Fibroblast of lung (primary cell): ENCODE results near the gene FAP. TPM values are rescaled to one million over a fixed set of nuclear protein-coding genes. Genes with fewer than 3 reads are reported as not detected.
A peak's percentile ranks its signal among the peaks of the same experiment; 100 is the strongest.

Source experiments
- DNase-seq, 2 donors: peaks; one replicate each; pipeline versions ENCODE4 v3.0.0 to v3.0.0-alpha.2; 2010; ENCODE audit warnings: low read depth in 2 of 2
- H2AFZ ChIP-seq: 2 replicates; pipeline ENCODE4 v1.5.1; 2012; ENCODE audit warnings: low read length, control low read depth, inconsistent platforms
- H3K27ac ChIP-seq: 2 replicates; pipeline ENCODE4 v1.5.1; 2011; ENCODE audit warnings: low read length, control low read depth; ENCODE audit not compliant: insufficient read depth
- H3K27me3 ChIP-seq: 2 replicates; pipeline ENCODE4 v1.5.1; 2011; ENCODE audit warnings: mild to moderate bottlenecking, low read length; ENCODE audit not compliant: control insufficient read depth, insufficient read depth
- H3K36me3 ChIP-seq: 2 replicates; pipeline ENCODE4 v1.5.1; 2011; ENCODE audit warnings: low read length; ENCODE audit not compliant: control insufficient read depth, insufficient read depth
- H3K4me1 ChIP-seq: 2 replicates; pipeline ENCODE4 v1.5.1; 2011; ENCODE audit warnings: low read length; ENCODE audit not compliant: control insufficient read depth, insufficient read depth; ENCODE audit errors: extremely low read depth
- H3K4me2 ChIP-seq: 2 replicates; pipeline ENCODE4 v1.5.1; 2011; ENCODE audit warnings: low read length, control low read depth; ENCODE audit not compliant: insufficient read depth; ENCODE audit errors: extremely low read depth
- H3K4me3 ChIP-seq, 4 experiments: fragments of 200-600 bp in 1 of 4; sonication (generic) in 1 of 4; replicated peaks in 1 of 4; 2 replicates each; pipeline ENCODE4 v1.5.1; 2011 to 2016; ENCODE audit warnings: low read length in 4 of 4, low read depth in 3 of 4, mild to moderate bottlenecking in 3 of 4, control low read depth in 2 of 4, inconsistent platforms in 1 of 4, mixed read lengths in 1 of 4; ENCODE audit not compliant: insufficient read depth in 1 of 4; ENCODE audit errors: control extremely low read depth in 1 of 4
- H3K79me2 ChIP-seq: 2 replicates; pipeline ENCODE4 v1.5.1; 2012; ENCODE audit warnings: mild to moderate bottlenecking, low read length, inconsistent platforms; ENCODE audit not compliant: control insufficient read depth, insufficient read depth
- H3K9ac ChIP-seq: 2 replicates; pipeline ENCODE4 v1.5.1; 2011; ENCODE audit warnings: mild to moderate bottlenecking, low read length, control low read depth; ENCODE audit not compliant: insufficient read depth
- H3K9me3 ChIP-seq: 2 replicates; pipeline ENCODE4 v1.5.1; 2012; ENCODE audit warnings: low read depth, low read length; ENCODE audit not compliant: control insufficient read depth, insufficient read depth
- H4K20me1 ChIP-seq: 2 replicates; pipeline ENCODE4 v1.5.1; 2011; ENCODE audit warnings: low read length; ENCODE audit not compliant: control insufficient read depth, insufficient read depth; ENCODE audit errors: extremely low read depth
- EZH2 ChIP-seq: IDR thresholded peaks from 2 replicates; pipeline ENCODE4 v1.5.1; 2012; ENCODE audit warnings: low read length, control low read depth, mild to moderate bottlenecking; ENCODE audit errors: missing control alignments
- polyA plus RNA-seq, 2 donors: library from polyadenylated mRNA; depleted of rRNA in 1 of 2; stranded (reverse) in 1 of 2; unstranded in 1 of 2; fragments of >200 nt; gene quantifications; 2 replicates each; pipeline ENCODE4 v1.2.1, GENCODE V29; 2011 to 2012; ENCODE audit warnings: missing spikeins in 1 of 2
- total RNA-seq: library from RNA; depleted of rRNA; stranded (reverse); fragments of >200 nt; gene quantifications from 2 replicates; pipeline ENCODE4 v1.2.1, GENCODE V29; 2014
- TF ChIP-seq, protein P1 (sequence below), 2 donors: IDR thresholded peaks in 1 of 2; conservative IDR thresholded peaks in 1 of 2; 1 replicate in 1 of 2; 2 replicates in 1 of 2; pipeline ENCODE4 v1.5.1; 2011 to 2012; ENCODE audit warnings: low read length in 2 of 2, control low read depth in 1 of 2, inconsistent platforms in 1 of 2, low read depth in 1 of 2, mild to moderate bottlenecking in 1 of 2

FAP gene
- total and polyA plus RNA-seq, 2 donors (not counting 1 experiment from before 2014, with no cell fraction given) = 96.1 to 140 TPM

DNA sequence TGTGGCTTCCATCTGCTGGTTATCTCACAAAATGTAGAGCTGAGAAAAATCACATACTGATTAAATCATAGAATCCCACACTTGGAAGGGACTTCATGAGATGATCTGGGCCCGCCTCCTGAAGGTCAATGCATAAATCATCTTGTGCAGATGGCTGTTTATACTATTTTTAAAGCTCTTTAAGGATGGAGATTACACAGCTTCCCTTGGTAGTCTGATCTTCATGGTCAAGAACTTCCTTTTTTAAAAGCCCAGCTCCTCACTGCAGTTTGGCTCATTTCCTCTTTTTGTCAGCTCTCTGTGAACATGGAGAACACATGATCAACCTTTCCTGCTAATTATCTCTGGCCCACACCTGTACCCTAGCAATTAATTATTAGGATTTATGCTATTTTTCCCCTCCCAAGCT lies 117.1 kb downstream of the FAP start:
- H3K79me2 ChIP-seq = no peaks in the 10 kb centered on the region
- DNase-seq = peak in 1 of 2 donors; percentile 45
- no peak overlapping the region for H3K27ac ChIP-seq
- H3K4me3 ChIP-seq = no peak overlapping the region
- no peaks in the 10 kb centered on the region for H3K9me3 ChIP-seq
- H3K27me3 ChIP-seq = no peaks in the 10 kb centered on the region
- no peaks in the 10 kb centered on the region for H3K36me3 ChIP-seq
- H3K9ac ChIP-seq = no peak overlapping the region
- no peak for TF ChIP-seq EZH2
- TF ChIP-seq, protein P1, sequence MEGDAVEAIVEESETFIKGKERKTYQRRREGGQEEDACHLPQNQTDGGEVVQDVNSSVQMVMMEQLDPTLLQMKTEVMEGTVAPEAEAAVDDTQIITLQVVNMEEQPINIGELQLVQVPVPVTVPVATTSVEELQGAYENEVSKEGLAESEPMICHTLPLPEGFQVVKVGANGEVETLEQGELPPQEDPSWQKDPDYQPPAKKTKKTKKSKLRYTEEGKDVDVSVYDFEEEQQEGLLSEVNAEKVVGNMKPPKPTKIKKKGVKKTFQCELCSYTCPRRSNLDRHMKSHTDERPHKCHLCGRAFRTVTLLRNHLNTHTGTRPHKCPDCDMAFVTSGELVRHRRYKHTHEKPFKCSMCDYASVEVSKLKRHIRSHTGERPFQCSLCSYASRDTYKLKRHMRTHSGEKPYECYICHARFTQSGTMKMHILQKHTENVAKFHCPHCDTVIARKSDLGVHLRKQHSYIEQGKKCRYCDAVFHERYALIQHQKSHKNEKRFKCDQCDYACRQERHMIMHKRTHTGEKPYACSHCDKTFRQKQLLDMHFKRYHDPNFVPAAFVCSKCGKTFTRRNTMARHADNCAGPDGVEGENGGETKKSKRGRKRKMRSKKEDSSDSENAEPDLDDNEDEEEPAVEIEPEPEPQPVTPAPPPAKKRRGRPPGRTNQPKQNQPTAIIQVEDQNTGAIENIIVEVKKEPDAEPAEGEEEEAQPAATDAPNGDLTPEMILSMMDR (conservative IDR thresholded peaks at IDR 0.05 in 1 of 2, IDR thresholded peaks at IDR 0.05 in 1 of 2; ENCODE audit: low read depth in 1 of 2, low read length in 2 of 2) = no peak
- no peaks in the 10 kb centered on the region for H3K4me1 ChIP-seq
- H4K20me1 ChIP-seq = no peaks in the 10 kb centered on the region
- no peak overlapping the region for H3K4me2 ChIP-seq
- no peak overlapping the region for H2AFZ ChIP-seq

DNA sequence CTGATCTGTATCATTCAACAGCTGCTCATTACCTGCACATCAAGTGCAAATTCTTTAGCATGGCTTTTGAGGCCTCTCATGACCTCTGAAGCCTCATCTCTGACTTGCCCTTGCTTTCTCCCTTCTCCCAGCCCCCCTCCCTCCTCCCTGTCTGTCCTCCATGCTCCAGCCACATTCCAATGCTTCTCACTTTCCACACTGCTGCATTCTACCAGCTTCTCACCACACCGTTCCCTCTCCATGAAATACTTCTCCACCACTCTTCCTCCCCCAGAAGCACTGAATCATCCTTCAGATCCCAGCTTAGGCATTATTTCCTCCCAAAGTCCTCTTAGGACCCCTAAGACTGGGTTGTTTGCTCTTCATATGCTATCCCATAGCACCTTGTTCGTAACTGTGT lies 118.1 kb downstream of the FAP start:
- no peaks in the 10 kb centered on the region for H3K9me3 ChIP-seq
- no peaks in the 10 kb centered on the region for H3K79me2 ChIP-seq
- H4K20me1 ChIP-seq = no peaks in the 10 kb centered on the region
- no peak overlapping the region for H3K4me2 ChIP-seq
- no peak overlapping the region for H3K9ac ChIP-seq
- no peak overlapping the region for H3K27ac ChIP-seq
- TF ChIP-seq EZH2 = no peak
- TF ChIP-seq, protein P1 (conservative IDR thresholded peaks at IDR 0.05 in 1 of 2, IDR thresholded peaks at IDR 0.05 in 1 of 2; ENCODE audit: low read depth in 1 of 2, low read length in 2 of 2) = no peak
- no peaks in the 10 kb centered on the region for H3K36me3 ChIP-seq
- peak in 1 of 2 donors; percentile 71 for DNase-seq
- no peaks in the 10 kb centered on the region for H3K27me3 ChIP-seq
- H2AFZ ChIP-seq = no peak overlapping the region
- no peak overlapping the region for H3K4me3 ChIP-seq
- H3K4me1 ChIP-seq = no peaks in the 10 kb centered on the region

DNA sequence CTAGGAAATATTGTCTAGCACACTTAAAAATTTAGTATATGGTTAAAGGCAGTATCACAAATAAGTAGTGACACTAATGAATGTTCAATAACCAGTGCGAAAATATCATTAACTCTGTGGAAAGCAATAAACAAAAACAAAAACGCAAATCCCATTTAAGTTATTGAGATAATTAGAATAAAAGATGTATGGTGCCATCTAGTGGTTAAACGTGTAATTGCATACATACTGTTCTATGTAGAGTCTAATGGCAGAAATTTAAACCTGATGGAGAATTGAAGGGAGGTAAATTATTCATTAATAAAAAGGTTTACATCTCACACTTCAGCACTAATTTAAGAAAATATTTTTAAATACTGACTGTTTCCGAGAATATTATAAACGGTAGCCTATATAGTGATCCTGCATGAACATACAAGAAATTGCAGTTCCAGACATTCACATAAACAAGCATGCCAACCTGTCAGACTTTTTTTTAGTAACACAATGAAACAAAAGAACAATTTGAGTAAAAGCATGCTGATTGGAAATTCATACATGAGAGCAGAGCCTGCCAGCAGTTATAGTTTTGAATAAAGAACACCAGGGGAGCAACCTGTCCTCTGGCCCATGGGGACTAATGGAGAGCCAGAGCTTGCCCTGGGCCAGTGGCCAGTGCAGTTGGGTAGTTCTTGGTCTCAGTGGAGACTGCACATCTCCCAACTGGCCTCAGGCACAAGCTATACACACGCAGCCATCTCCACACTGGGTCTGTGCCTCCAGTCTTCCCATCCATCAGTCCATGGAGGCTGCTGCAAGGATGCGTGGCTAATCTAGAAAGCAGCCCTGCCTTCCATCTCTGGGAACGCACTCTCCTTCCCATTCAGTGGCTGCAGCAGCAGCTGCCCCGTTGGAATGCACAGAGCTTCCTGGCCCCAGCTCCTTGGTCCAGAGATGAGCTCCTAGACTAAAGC lies 119.2 kb downstream of the FAP start:
- Histone ChIP-seq H3K79me2 (no peaks in the 10 kb centered on the region), H3K36me3 (no peaks in the 10 kb centered on the region), H3K9ac (no peak overlapping the region), H3K4me2 (no peak overlapping the region), H4K20me1 (no peaks in the 10 kb centered on the region), H3K4me1 (no peaks in the 10 kb centered on the region), H3K27ac (no peak overlapping the region), H3K27me3 (no peaks in the 10 kb centered on the region), H2AFZ (no peak overlapping the region), H3K9me3 (no peaks in the 10 kb centered on the region), H3K4me3 (no peak overlapping the region)
- no peak for TF ChIP-seq EZH2
- TF ChIP-seq, protein P1 (conservative IDR thresholded peaks at IDR 0.05 in 1 of 2, IDR thresholded peaks at IDR 0.05 in 1 of 2; ENCODE audit: low read depth in 1 of 2, low read length in 2 of 2) = peak in 1 of 2 donors; percentile 46
- DNase-seq = peak; percentile 29 to 77
